Right atrium auricular region (tissue), 2 donors: ENCODE measurements around the gene CRELD2. TPM values are rescaled to one million over a fixed set of nuclear protein-coding genes. Genes with fewer than 3 reads are reported as not detected.

Experiments used
- DNase-seq: peaks from one replicate; pipeline ENCODE4 v3.0.0-alpha.2; 2019; ENCODE audit warnings: low spot score
- H3K27ac ChIP-seq, 2 donors: fragments of 200-600 bp; sonication (generic); 1 replicate in 1 of 2; 2 replicates in 1 of 2; pipeline ENCODE4 v1.5.1; 2016 to 2019
- H3K27me3 ChIP-seq, 2 donors: fragments of 200-600 bp; sonication (generic); one replicate each; pipeline versions ENCODE4 v1.5.1 to v1.6.0; 2017 to 2019
- H3K36me3 ChIP-seq: fragments of 200-600 bp; sonication (generic); one replicate; pipeline ENCODE4 v1.5.1; 2016
- H3K4me1 ChIP-seq, 2 donors: fragments of 200-600 bp; sonication (generic); one replicate each; pipeline versions ENCODE4 v1.5.1 to v1.6.0; 2017 to 2019
- H3K4me3 ChIP-seq, 2 donors: fragments of 200-600 bp; sonication (generic); 1 replicate in 1 of 2; 2 replicates in 1 of 2; pipeline ENCODE4 v1.5.1; 2017 to 2019; ENCODE audit warnings: mild to moderate bottlenecking in 1 of 2, moderate library complexity in 1 of 2
- H3K9me3 ChIP-seq, 2 donors: fragments of 200-600 bp; sonication (generic); one replicate each; pipeline ENCODE4 v1.5.1; 2019
- CTCF ChIP-seq, 2 donors: fragments of 200-600 bp; sonication (generic); IDR thresholded peaks; one replicate each; pipeline ENCODE4 v1.5.1; 2019; ENCODE audit warnings: antibody characterized with exemption in 2 of 2
- total RNA-seq, 2 donors: library from RNA; depleted of rRNA; stranded (reverse); fragments of >200 nt; gene quantifications; one replicate each; pipeline ENCODE4 v1.1.0, GENCODE V29; 2016

The CRELD2 gene
- total RNA-seq, 2 donors from 2014 or later, result 16.1 to 28.5 TPM

GRCh38 chr22:49885881-49886280, 32.6 kb upstream of the CRELD2 start:
- Histone ChIP-seq H3K9me3 (no peaks in the 10 kb centered on the region), H3K4me3 (no peak overlapping the region), H3K36me3 (peaks cover 30% of the 10 kb centered on the region), H3K27ac (no peak overlapping the region), H3K4me1 (no peaks in the 10 kb centered on the region), H3K27me3 (no peaks in the 10 kb centered on the region)
- no peak for DNase-seq
- no peak for TF ChIP-seq CTCF (IDR thresholded peaks at IDR 0.05)

GRCh38 chr22:49886346-49887063, 31.9 kb upstream of the CRELD2 start:
- no peak for DNase-seq
- no peak overlapping the region for H3K27ac ChIP-seq
- H3K9me3 ChIP-seq, result no peaks in the 10 kb centered on the region
- peaks cover 30% of the 10 kb centered on the region for H3K36me3 ChIP-seq
- no peak for TF ChIP-seq CTCF (IDR thresholded peaks at IDR 0.05)
- no peaks in the 10 kb centered on the region for H3K27me3 ChIP-seq
- H3K4me1 ChIP-seq, result no peaks in the 10 kb centered on the region
- H3K4me3 ChIP-seq, result no peak overlapping the region

GRCh38 chr22:49887064-49887451, 31.4 kb upstream of the CRELD2 start:
- Histone ChIP-seq H3K9me3 (no peaks in the 10 kb centered on the region), H3K27ac (no peak overlapping the region), H3K4me1 (no peaks in the 10 kb centered on the region), H3K36me3 (peaks cover 30% of the 10 kb centered on the region), H3K4me3 (no peak overlapping the region), H3K27me3 (no peaks in the 10 kb centered on the region)
- TF ChIP-seq CTCF (IDR thresholded peaks at IDR 0.05), result no peak
- no peak for DNase-seq

GRCh38 chr22:49887702-49888101, 30.7 kb upstream of the CRELD2 start:
- Histone ChIP-seq H3K36me3 (peaks cover 30% of the 10 kb centered on the region), H3K4me1 (no peaks in the 10 kb centered on the region), H3K9me3 (no peaks in the 10 kb centered on the region), H3K27me3 (no peaks in the 10 kb centered on the region), H3K27ac (no peak overlapping the region), H3K4me3 (no peak overlapping the region)
- no peak for TF ChIP-seq CTCF (IDR thresholded peaks at IDR 0.05)
- DNase-seq, result no peak

- Histone ChIP-seq H3K4me1 (no peaks in the 10 kb centered on the region), H3K9me3 (peaks cover 0 to 2% of the 10 kb centered on the region in 2 donors), H3K4me3 (no peak overlapping the region), H3K27ac (no peak overlapping the region), H3K27me3 (no peaks in the 10 kb centered on the region), H3K36me3 (peaks cover 26% of the 10 kb centered on the region)
- no peak for TF ChIP-seq CTCF (IDR thresholded peaks at IDR 0.05)
- DNase-seq, result no peak
These were observed 29.4 kb upstream of the CRELD2 start for GRCh38 chr22:49889071-49889470.
